NT2/D1 (cell line): ENCODE measurements around the gene ADORA1.

Experiments used
- DNase-seq: peaks from one replicate; pipeline ENCODE4 v3.0.0-alpha.2; 2011; ENCODE audit warnings: low read depth, low spot score
- H3K27me3 ChIP-seq: 2 replicates; pipeline ENCODE4 v1.6.0; 2011; ENCODE audit warnings: mild to moderate bottlenecking; ENCODE audit not compliant: insufficient read length, insufficient read depth
- H3K36me3 ChIP-seq: 2 replicates; pipeline ENCODE4 v1.6.1; 2011; ENCODE audit warnings: mild to moderate bottlenecking, low read length, mixed read lengths; ENCODE audit not compliant: insufficient read depth, insufficient read length
- H3K4me1 ChIP-seq: 2 replicates; pipeline ENCODE4 v1.5.1; 2011; ENCODE audit not compliant: insufficient read depth, insufficient read length
- H3K4me3 ChIP-seq: 2 replicates; pipeline ENCODE4 v1.5.1; 2011; ENCODE audit warnings: low read depth; ENCODE audit not compliant: insufficient read length
- H3K9ac ChIP-seq: 2 replicates; pipeline ENCODE4 v1.6.0; 2011; ENCODE audit warnings: low read depth; ENCODE audit not compliant: insufficient read length
- H3K9me3 ChIP-seq: 2 replicates; pipeline ENCODE4 v1.5.1; 2011; ENCODE audit warnings: mild to moderate bottlenecking, low read length; ENCODE audit not compliant: insufficient read depth
- SUZ12 ChIP-seq: IDR thresholded peaks from 2 replicates; pipeline ENCODE4 v1.6.1; 2011; ENCODE audit not compliant: insufficient read length, insufficient read depth; ENCODE audit errors: extremely low read depth
- YY1 ChIP-seq: IDR thresholded peaks from 2 replicates; pipeline ENCODE4 v1.6.1; 2011; ENCODE audit not compliant: insufficient read length, insufficient read depth
- ZNF274 ChIP-seq: IDR thresholded peaks from 2 replicates; pipeline ENCODE4 v1.6.1; 2011; ENCODE audit warnings: mild to moderate bottlenecking, low read depth, low read length

ADORA1 gene

GRCh38 chr1:203133970-203134725, 6.6 kb downstream of the ADORA1 start:
- peaks cover 37% of the 10 kb centered on the region for H3K36me3 ChIP-seq
- H3K9me3 ChIP-seq, result no peaks in the 10 kb centered on the region
- no peak overlapping the region for H3K4me3 ChIP-seq
- H3K9ac ChIP-seq, result no peak overlapping the region
- H3K27me3 ChIP-seq, result no peaks in the 10 kb centered on the region
- peaks cover 20% of the 10 kb centered on the region for H3K4me1 ChIP-seq
- no peak for DNase-seq
- TF ChIP-seq SUZ12 (no peak), ZNF274 (no peak), YY1 (no peak)

GRCh38 chr1:203135636-203136305, 8.2 kb downstream of the ADORA1 start:
- Histone ChIP-seq H3K9me3 (no peaks in the 10 kb centered on the region), H3K4me1 (peaks cover 25% of the 10 kb centered on the region), H3K4me3 (no peak overlapping the region), H3K27me3 (no peaks in the 10 kb centered on the region), H3K9ac (no peak overlapping the region), H3K36me3 (peaks cover 21% of the 10 kb centered on the region)
- TF ChIP-seq ZNF274, result no peak
- no peak for TF ChIP-seq SUZ12
- TF ChIP-seq YY1, result no peak
- no peak for DNase-seq

GRCh38 chr1:203136409-203137042, 9.0 kb downstream of the ADORA1 start:
- Histone ChIP-seq H3K27me3 (no peaks in the 10 kb centered on the region), H3K36me3 (peaks cover 14% of the 10 kb centered on the region), H3K9me3 (no peaks in the 10 kb centered on the region), H3K4me3 (no peak overlapping the region), H3K4me1 (peaks cover 29% of the 10 kb centered on the region), H3K9ac (no peak overlapping the region)
- DNase-seq, result no peak
- no peak for TF ChIP-seq ZNF274
- TF ChIP-seq SUZ12, result no peak
- TF ChIP-seq YY1, result no peak

- no peak for TF ChIP-seq ZNF274
- no peak for TF ChIP-seq SUZ12
- TF ChIP-seq YY1, result no peak
These were observed 9.8 kb downstream of the ADORA1 start for GRCh38 chr1:203137324-203137723.

GRCh38 chr1:203138066-203138465, 10.5 kb downstream of the ADORA1 start:
- TF ChIP-seq YY1, result no peak
- TF ChIP-seq SUZ12, result no peak
- no peak for TF ChIP-seq ZNF274
- Histone ChIP-seq H3K9ac (no peak overlapping the region), H3K27me3 (no peaks in the 10 kb centered on the region), H3K4me1 (peaks cover 32% of the 10 kb centered on the region), H3K4me3 (no peak overlapping the region), H3K9me3 (peaks cover 2% of the 10 kb centered on the region; the same call in 1 of the 2 replicates), H3K36me3 (peaks cover 14% of the 10 kb centered on the region)
- no peak for DNase-seq

More at GRCh38 chr1:203137324-203137723, 9.8 kb downstream of the ADORA1 start:
- no peaks in the 10 kb centered on the region for H3K9me3 ChIP-seq
- no peaks in the 10 kb centered on the region for H3K27me3 ChIP-seq
- no peak overlapping the region for H3K9ac ChIP-seq
- DNase-seq, result no peak
- H3K4me1 ChIP-seq, result peaks cover 32% of the 10 kb centered on the region
- peaks cover 14% of the 10 kb centered on the region for H3K36me3 ChIP-seq
- no peak overlapping the region for H3K4me3 ChIP-seq

- H3K4me1 ChIP-seq, result peaks cover 31% of the 10 kb centered on the region
- peaks cover 15% of the 10 kb centered on the region for H3K36me3 ChIP-seq
- no peaks in the 10 kb centered on the region for H3K27me3 ChIP-seq
- no peak overlapping the region for H3K9ac ChIP-seq
- DNase-seq, result no peak
- peaks cover 9% of the 10 kb centered on the region; the same call in 1 of the 2 replicates for H3K9me3 ChIP-seq
- TF ChIP-seq YY1 (no peak), ZNF274 (no peak), SUZ12 (no peak)
- H3K4me3 ChIP-seq, result no peak overlapping the region
These were observed 12.5 kb downstream of the ADORA1 start for GRCh38 chr1:203139976-203140475.
